Pulmonary artery endothelial cell (primary cell): ENCODE results near the gene PTBP2. TPM values are rescaled to one million over a fixed set of nuclear protein-coding genes. Genes with fewer than 3 reads are reported as not detected.
"Not testable (repeated sequence)": the region's sequence is repeated elsewhere in the genome, so short reads cannot be mapped to it uniquely, and the experiment has no call there.

Experiments
- DNase-seq: peaks from one replicate; pipeline ENCODE4 v3.0.0-alpha.2; 2011; ENCODE audit warnings: low read depth, low spot score
- total RNA-seq: library from RNA; depleted of rRNA; stranded (reverse); fragments of >200 nt; gene quantifications from 2 replicates; pipeline ENCODE4 v1.2.3, GENCODE V29; 2014

Gene PTBP2
- total RNA-seq, 1 donor from 2014 or later = 13.4 TPM

- DNase-seq = no peak
Measured at GRCh38 chr1:96730574-96731298, 9.2 kb downstream of the PTBP2 start.

GRCh38 chr1:96741335-96741734 is 19.8 kb downstream of the PTBP2 start:
- DNase-seq = no peak

GRCh38 chr1:96746440-96747420 is 25.1 kb downstream of the PTBP2 start:
- no peak for DNase-seq

- no peak for DNase-seq
Measured at GRCh38 chr1:96747565-96747964, 26.0 kb downstream of the PTBP2 start.

- no peak for DNase-seq
Measured at GRCh38 chr1:96748078-96748477, 26.5 kb downstream of the PTBP2 start.

GRCh38 chr1:96749618-96750017 is 28.0 kb downstream of the PTBP2 start:
- no peak for DNase-seq

GRCh38 chr1:96752394-96752793 is 30.8 kb downstream of the PTBP2 start:
- DNase-seq = no peak

- DNase-seq = no peak
Measured at GRCh38 chr1:96756789-96757188, 35.2 kb downstream of the PTBP2 start.

GRCh38 chr1:96762586-96762985 is 41.0 kb downstream of the PTBP2 start:
- DNase-seq = not testable (repeated sequence)

GRCh38 chr1:96763514-96763913 is 41.9 kb downstream of the PTBP2 start:
- no peak for DNase-seq

- DNase-seq = no peak
Measured at GRCh38 chr1:96764469-96764868, 42.9 kb downstream of the PTBP2 start.

GRCh38 chr1:96771847-96772246 is 50.3 kb downstream of the PTBP2 start:
- no peak for DNase-seq

- no peak for DNase-seq
Measured at GRCh38 chr1:96772349-96772748, 50.8 kb downstream of the PTBP2 start.

- DNase-seq = no peak
Measured at GRCh38 chr1:96772972-96773371, 51.4 kb downstream of the PTBP2 start.

GRCh38 chr1:96782206-96782605 is 60.6 kb downstream of the PTBP2 start:
- no peak for DNase-seq

- no peak for DNase-seq
Measured at GRCh38 chr1:96782856-96783255, 61.3 kb downstream of the PTBP2 start.

GRCh38 chr1:96790599-96790998 is 69.0 kb downstream of the PTBP2 start:
- DNase-seq = no peak

- DNase-seq = no peak
Measured at GRCh38 chr1:96792220-96792619, 70.6 kb downstream of the PTBP2 start.

- not testable (repeated sequence) for DNase-seq
Measured at GRCh38 chr1:96801696-96802095, 80.1 kb downstream of the PTBP2 start.

GRCh38 chr1:96804648-96805047 is 83.1 kb downstream of the PTBP2 start:
- DNase-seq = no peak

- no peak for DNase-seq
Measured at GRCh38 chr1:96808191-96808590, 86.6 kb downstream of the PTBP2 start.

GRCh38 chr1:96815914-96816313 is 94.3 kb downstream of the PTBP2 start:
- DNase-seq = no peak
